Skin of body (tissue), 2 donors: ENCODE measurements around the gene NOX5. TPM values are rescaled to one million over a fixed set of nuclear protein-coding genes. Genes with fewer than 3 reads are reported as not detected.
A peak's percentile ranks its signal among the peaks of the same experiment; 100 is the strongest.

Experiments used
- DNase-seq: peaks from one replicate; lab custom pipeline; 2025; lab: John Stamatoyannopoulos, UW
- total RNA-seq: library from RNA; depleted of rRNA; stranded (reverse); fragments of >200 nt; gene quantifications from one replicate; pipeline ENCODE4 v1.2.3, GENCODE V29; 2014

Gene NOX5
- total RNA-seq, 1 donor from 2014 or later, result 0.39 TPM

- DNase-seq, result peak; percentile 3
These were observed 24.1 kb upstream of the NOX5 start for GRCh38 chr15:68990231-68990991.

- DNase-seq, result no peak
These were observed 23.4 kb upstream of the NOX5 start for GRCh38 chr15:68990992-68991500.

GRCh38 chr15:68991723-68992122, 22.8 kb upstream of the NOX5 start:
- no peak for DNase-seq

- DNase-seq, result no peak
These were observed 21.8 kb upstream of the NOX5 start for GRCh38 chr15:68992696-68993095.

GRCh38 chr15:68993276-68993675, 21.2 kb upstream of the NOX5 start:
- DNase-seq, result no peak

- DNase-seq, result no peak
These were observed 20.3 kb upstream of the NOX5 start for GRCh38 chr15:68994149-68994548.

GRCh38 chr15:68994981-68995761, 19.3 kb upstream of the NOX5 start:
- no peak for DNase-seq

- no peak for DNase-seq
These were observed 17.4 kb upstream of the NOX5 start for GRCh38 chr15:68997050-68997449.

GRCh38 chr15:68997930-68998777, 16.3 kb upstream of the NOX5 start:
- no peak for DNase-seq

GRCh38 chr15:68999091-68999490, 15.4 kb upstream of the NOX5 start:
- no peak for DNase-seq

- no peak for DNase-seq
These were observed 14.4 kb upstream of the NOX5 start for GRCh38 chr15:69000091-69000490.

- no peak for DNase-seq
These were observed 13.6 kb upstream of the NOX5 start for GRCh38 chr15:69000725-69001503.

- no peak for DNase-seq
These were observed 11.7 kb upstream of the NOX5 start for GRCh38 chr15:69002783-69003182.

GRCh38 chr15:69004011-69004410, 10.5 kb upstream of the NOX5 start:
- DNase-seq, result no peak

- DNase-seq, result no peak
These were observed 6.4 kb upstream of the NOX5 start for GRCh38 chr15:69008056-69008455.

GRCh38 chr15:69009341-69009740, 5.2 kb upstream of the NOX5 start:
- no peak for DNase-seq

- DNase-seq, result no peak
These were observed 2.9 kb upstream of the NOX5 start for GRCh38 chr15:69011641-69012040.

GRCh38 chr15:69012761-69013364, 1.6 kb upstream of the NOX5 start:
- DNase-seq, result no peak

GRCh38 chr15:69013726-69014406, 629 bp upstream of the NOX5 start:
- no peak for DNase-seq

GRCh38 chr15:69015591-69015990, 1.1 kb downstream of the NOX5 start:
- DNase-seq, result no peak
